Mesenchymal stem cell (in vitro differentiated cells and primary cell): ENCODE measurements around the gene KRT6C.

Experiments used
- DNase-seq: peaks from one replicate; pipeline ENCODE4 v3.0.0-alpha.2; 2013
- H2AFZ ChIP-seq: one replicate; pipeline ENCODE4 v1.6.1; 2013; ENCODE audit warnings: low read depth, mild to moderate bottlenecking, control low read depth, inconsistent platforms, low read length, moderate library complexity
- H2AK5ac ChIP-seq: 2 replicates; pipeline ENCODE4 v1.6.1; 2013; ENCODE audit warnings: low read length, moderate library complexity, mild to moderate bottlenecking, inconsistent platforms; ENCODE audit not compliant: severe bottlenecking
- H2BK120ac ChIP-seq: one replicate; pipeline ENCODE4 v1.6.1; 2013; ENCODE audit warnings: low read depth, mild to moderate bottlenecking, inconsistent platforms, low read length, moderate library complexity
- H2BK12ac ChIP-seq, 2 experiments: one replicate each; pipeline ENCODE4 v1.6.1; 2013; ENCODE audit warnings: inconsistent platforms in 2 of 2, low read length in 2 of 2, mild to moderate bottlenecking in 2 of 2, moderate library complexity in 2 of 2, control low read depth in 1 of 2
- H2BK15ac ChIP-seq: one replicate; pipeline ENCODE4 v1.6.1; 2013; ENCODE audit warnings: mild to moderate bottlenecking, low read depth, inconsistent platforms; ENCODE audit not compliant: poor library complexity, severe bottlenecking
- H2BK5ac ChIP-seq: 2 replicates; pipeline ENCODE4 v1.6.1; 2013; ENCODE audit warnings: low read depth, mild to moderate bottlenecking, low read length, control low read depth, inconsistent platforms; ENCODE audit not compliant: poor library complexity, severe bottlenecking
- H3K14ac ChIP-seq, 2 experiments: one replicate each; pipeline ENCODE4 v1.6.1; 2013; ENCODE audit warnings: inconsistent platforms in 2 of 2, low read length in 2 of 2, control low read depth in 1 of 2, mild to moderate bottlenecking in 1 of 2, moderate library complexity in 1 of 2
- H3K18ac ChIP-seq, 2 experiments: one replicate each; pipeline ENCODE4 v1.6.1; 2013; ENCODE audit warnings: inconsistent platforms in 2 of 2, low read length in 2 of 2, control low read depth in 1 of 2, low read depth in 1 of 2, mild to moderate bottlenecking in 1 of 2
- H3K23ac ChIP-seq, 2 experiments: one replicate each; pipeline ENCODE4 v1.6.1; 2013; ENCODE audit warnings: inconsistent platforms in 2 of 2, low read length in 2 of 2, mild to moderate bottlenecking in 2 of 2, moderate library complexity in 2 of 2, control low read depth in 1 of 2
- H3K27ac ChIP-seq: 2 replicates; pipeline ENCODE4 v1.5.1; 2013; ENCODE audit warnings: mild to moderate bottlenecking, moderate library complexity, low read length, control low read depth, inconsistent platforms; ENCODE audit not compliant: poor library complexity, severe bottlenecking
- H3K27me3 ChIP-seq, 2 experiments: 2 replicates each; pipeline versions ENCODE4 v1.6.1 to v1.7.0; 2013; ENCODE audit warnings: low read length in 2 of 2, mild to moderate bottlenecking in 2 of 2, moderate library complexity in 2 of 2, control low read depth in 1 of 2, inconsistent platforms in 1 of 2; ENCODE audit not compliant: control insufficient read depth in 1 of 2, insufficient read depth in 1 of 2
- H3K36me3 ChIP-seq, 2 experiments: 2 replicates each; pipeline versions ENCODE4 v1.6.1 to v1.7.0; 2013; ENCODE audit warnings: low read length in 2 of 2, control low read depth in 1 of 2, inconsistent platforms in 1 of 2, low read depth in 1 of 2, mild to moderate bottlenecking in 1 of 2; ENCODE audit not compliant: insufficient read depth in 2 of 2, control insufficient read depth in 1 of 2
- H3K4ac ChIP-seq, 2 experiments: one replicate each; pipeline ENCODE4 v1.6.1; 2013; ENCODE audit warnings: inconsistent platforms in 2 of 2, low read length in 2 of 2, mild to moderate bottlenecking in 2 of 2, moderate library complexity in 2 of 2, control low read depth in 1 of 2, low read depth in 1 of 2
- H3K4me1 ChIP-seq: 2 replicates; pipeline ENCODE4 v1.6.1; 2013; ENCODE audit warnings: low read depth, low read length, control low read depth; ENCODE audit not compliant: control insufficient read depth, insufficient read depth
- H3K4me2 ChIP-seq: 2 replicates; pipeline ENCODE4 v1.6.1; 2013; ENCODE audit warnings: low read length, mild to moderate bottlenecking, inconsistent platforms; ENCODE audit not compliant: poor library complexity, severe bottlenecking
- H3K4me3 ChIP-seq, 2 experiments: 2 replicates each; pipeline versions ENCODE4 v1.5.1 to v1.7.0; 2013; ENCODE audit warnings: low read length in 2 of 2, mild to moderate bottlenecking in 2 of 2, control low read depth in 1 of 2, low read depth in 1 of 2; ENCODE audit not compliant: insufficient read depth in 1 of 2
- H3K79me1 ChIP-seq: replicated peaks from 2 replicates; pipeline ENCODE4 v1.6.1; 2013; ENCODE audit warnings: mild to moderate bottlenecking, control low read depth, low read length, inconsistent platforms; ENCODE audit not compliant: poor library complexity, severe bottlenecking
- H3K9ac ChIP-seq: 2 replicates; pipeline ENCODE4 v1.7.0; 2013; ENCODE audit warnings: mild to moderate bottlenecking, low read length, moderate library complexity
- H3K9me3 ChIP-seq: 2 replicates; pipeline ENCODE4 v1.7.0; 2013; ENCODE audit warnings: mild to moderate bottlenecking, low read length; ENCODE audit not compliant: control insufficient read depth
- H4K8ac ChIP-seq: one replicate; pipeline ENCODE4 v1.6.1; 2013; ENCODE audit warnings: inconsistent platforms, mild to moderate bottlenecking, low read length, moderate library complexity
- H4K91ac ChIP-seq: one replicate; pipeline ENCODE4 v1.6.1; 2013; ENCODE audit warnings: mild to moderate bottlenecking, low read length, inconsistent platforms
- WGBS: methylation state at CpG from one replicate; pipeline ENCODE4 v1.1.7; 2013; ENCODE audit warnings: mixed read lengths; 5-methylcytosine and 5-hydroxymethylcytosine counted together

KRT6C gene

DNA sequence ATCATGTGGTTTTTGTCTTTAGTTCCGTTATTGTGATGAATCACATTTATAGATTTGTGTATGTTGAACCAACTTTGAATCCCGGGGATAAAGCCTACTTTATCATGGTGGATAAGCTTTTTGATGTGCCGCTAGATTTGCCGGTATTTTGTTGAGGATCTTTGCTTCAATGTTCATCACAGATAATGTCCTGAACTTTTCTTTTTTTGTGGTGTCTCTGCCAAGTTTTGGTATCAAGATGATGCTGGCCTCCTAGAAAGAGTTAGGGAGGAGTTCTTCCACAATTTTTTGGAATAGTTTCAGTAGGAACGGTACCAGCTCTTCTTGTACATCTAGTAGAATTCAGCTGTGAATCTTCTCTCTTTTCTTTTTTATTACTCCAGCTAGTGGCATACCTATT lies 14.7 kb downstream of the KRT6C start:
- no peaks in the 10 kb centered on the region for H3K4me1 ChIP-seq
- no peak overlapping the region for H2BK15ac ChIP-seq
- no peak for DNase-seq
- H2BK12ac ChIP-seq: no peak overlapping the region
- no peak overlapping the region for H4K91ac ChIP-seq
- H3K27me3 ChIP-seq: peaks cover 0 to 33% of the 10 kb centered on the region in 2 experiments
- H3K23ac ChIP-seq: no peak overlapping the region
- H2AK5ac ChIP-seq: no peak overlapping the region
- whole genome bisulfite sequencing: 86% methylated on average over 5 of the region's 5 CpGs
- no peak overlapping the region for H4K8ac ChIP-seq
- H3K79me1 ChIP-seq: no peaks in the 10 kb centered on the region
- H3K27ac ChIP-seq: no peak overlapping the region
- H2BK5ac ChIP-seq: no peak overlapping the region
- no peak overlapping the region for H3K9ac ChIP-seq
- H3K4me3 ChIP-seq: no peak overlapping the region
- H3K9me3 ChIP-seq: no peaks in the 10 kb centered on the region
- H3K14ac ChIP-seq: no peak overlapping the region
- H3K18ac ChIP-seq: no peak overlapping the region
- no peak overlapping the region for H2BK120ac ChIP-seq
- H3K4ac ChIP-seq: no peak overlapping the region
- no peak overlapping the region for H3K4me2 ChIP-seq
- H3K36me3 ChIP-seq: no peaks in the 10 kb centered on the region
- no peak overlapping the region for H2AFZ ChIP-seq

DNA sequence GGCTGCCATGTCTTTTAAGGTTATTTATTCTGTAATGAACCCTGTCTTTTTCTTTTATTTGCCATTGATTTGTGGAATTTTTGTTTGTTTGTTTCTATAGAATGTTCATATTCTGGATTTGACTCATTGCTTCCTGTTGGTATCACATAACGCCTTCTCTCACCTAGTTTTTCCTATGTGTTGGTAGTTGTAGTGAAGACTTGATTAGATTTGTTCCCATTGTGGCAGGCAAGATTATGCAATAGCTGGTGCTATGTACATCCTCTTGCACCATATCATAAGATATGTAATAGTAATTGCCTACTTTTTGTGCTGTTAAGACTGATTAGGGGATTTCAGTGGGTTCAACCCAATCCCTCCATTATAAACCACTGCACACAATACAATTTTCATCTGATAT lies 17.8 kb downstream of the KRT6C start:
- no peak overlapping the region for H2BK120ac ChIP-seq
- H3K9ac ChIP-seq: no peak overlapping the region
- no peak overlapping the region for H2BK5ac ChIP-seq
- H3K36me3 ChIP-seq: no peaks in the 10 kb centered on the region
- H3K4me2 ChIP-seq: no peak overlapping the region
- H3K9me3 ChIP-seq: no peaks in the 10 kb centered on the region
- H3K27ac ChIP-seq: no peak overlapping the region
- no peak overlapping the region for H4K8ac ChIP-seq
- WGBS: no CpG with 5 or more reads among the region's 1 CpG
- H2AK5ac ChIP-seq: no peak overlapping the region
- H2AFZ ChIP-seq: no peak overlapping the region
- DNase-seq: no peak
- no peaks in the 10 kb centered on the region for H3K4me1 ChIP-seq
- H3K79me1 ChIP-seq: no peaks in the 10 kb centered on the region
- H3K18ac ChIP-seq: no peak overlapping the region
- H3K4me3 ChIP-seq: no peak overlapping the region
- H2BK15ac ChIP-seq: no peak overlapping the region
- no peak overlapping the region for H3K23ac ChIP-seq
- no peak overlapping the region for H3K14ac ChIP-seq
- no peak overlapping the region for H2BK12ac ChIP-seq
- no peak overlapping the region for H4K91ac ChIP-seq
- no peak overlapping the region for H3K4ac ChIP-seq
- H3K27me3 ChIP-seq: peaks cover 0 to 24% of the 10 kb centered on the region in 2 experiments

DNA sequence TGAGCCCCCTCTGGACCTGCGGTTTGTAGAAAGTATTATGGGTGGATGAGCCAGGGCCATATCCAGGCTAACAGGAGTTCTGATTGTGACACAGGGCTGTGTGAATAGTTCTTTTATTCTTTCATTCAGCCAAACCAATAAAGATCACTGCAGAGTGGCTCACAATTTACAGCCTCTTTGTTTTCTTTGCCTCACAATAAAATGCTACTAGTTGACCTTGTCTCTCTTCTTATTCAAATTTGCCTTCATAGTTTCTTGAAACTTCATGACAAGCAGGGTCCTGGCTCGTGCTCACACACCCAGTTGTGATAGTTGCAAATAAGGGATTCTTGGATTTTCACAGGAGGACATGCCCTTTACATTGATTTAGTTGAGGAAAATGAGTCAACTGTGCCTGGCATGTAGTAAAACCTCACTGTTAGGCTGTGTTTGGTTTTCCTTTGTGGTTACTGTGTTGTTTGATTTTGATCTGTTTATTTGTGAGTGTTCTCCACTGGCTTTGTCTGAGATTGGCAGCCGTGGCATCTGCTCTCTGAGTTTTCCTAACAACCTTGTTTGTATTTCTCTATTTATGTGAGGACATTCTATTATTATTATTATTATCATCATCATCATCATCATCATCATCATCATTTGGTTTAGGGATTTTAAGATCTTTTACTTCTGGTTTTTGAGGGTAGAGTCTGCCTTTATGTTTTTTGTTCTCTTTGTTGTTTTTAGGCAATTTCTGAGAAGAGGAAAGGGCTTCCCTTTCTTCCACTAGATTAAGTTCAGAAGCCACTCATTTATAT lies 19.0 kb downstream of the KRT6C start:
- Histone ChIP-seq H2BK5ac (no peak overlapping the region), H3K14ac (no peak overlapping the region), H3K18ac (no peak overlapping the region), H3K27me3 (peaks cover 4 to 20% of the 10 kb centered on the region in 2 experiments), H2BK120ac (no peak overlapping the region), H2AK5ac (no peak overlapping the region), H2AFZ (no peak overlapping the region), H3K27ac (no peak overlapping the region), H3K9me3 (no peaks in the 10 kb centered on the region), H3K4ac (no peak overlapping the region), H3K9ac (no peak overlapping the region), H3K4me1 (no peaks in the 10 kb centered on the region), H4K91ac (no peak overlapping the region), H4K8ac (no peak overlapping the region), H3K4me3 (no peak overlapping the region), H3K79me1 (no peaks in the 10 kb centered on the region), H2BK15ac (no peak overlapping the region), H3K23ac (no peak overlapping the region), H3K36me3 (no peaks in the 10 kb centered on the region), H3K4me2 (no peak overlapping the region), H2BK12ac (no peak overlapping the region)
- no peak for DNase-seq
- WGBS: 52% methylated on average over 2 of the region's 3 CpGs

DNA sequence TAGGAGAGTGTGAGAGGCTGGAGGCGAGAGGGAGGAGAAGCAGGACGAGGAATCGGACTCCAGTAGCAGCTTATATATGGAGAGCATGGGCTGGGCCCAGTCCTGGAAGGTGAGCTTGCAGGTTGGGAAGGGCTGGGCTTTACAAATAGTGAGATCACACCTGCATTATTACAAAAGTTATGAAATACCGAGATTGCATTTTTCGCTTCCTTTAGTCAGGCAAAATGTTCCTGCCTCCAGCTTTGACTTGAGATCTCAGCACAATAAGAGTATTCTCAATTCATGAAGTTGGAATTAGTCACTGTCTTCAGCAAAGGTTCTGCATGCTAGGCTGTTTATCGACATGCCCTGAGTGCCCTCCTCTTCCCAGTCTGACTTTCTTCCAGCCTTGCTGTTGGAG lies 21.5 kb downstream of the KRT6C start, which contains the start of gene KRT6B:
Gene KRT6B, minus strand, starts transcription at position 46 of the 400 bp plus-strand sequence. CDS start 68 bp downstream, outside the sequence.
- no peaks in the 10 kb centered on the region for H3K9me3 ChIP-seq
- no peak within 1 kb of the TSS for H3K18ac ChIP-seq
- no peak within 1 kb of the TSS for H2BK12ac ChIP-seq
- no peak within 1 kb of the TSS for H2AFZ ChIP-seq
- no peak for DNase-seq
- no peak within 1 kb of the TSS for H3K14ac ChIP-seq
- no peak within 1 kb of the TSS for H2AK5ac ChIP-seq
- H2BK5ac ChIP-seq: no peak within 1 kb of the TSS
- H3K23ac ChIP-seq: no peak within 1 kb of the TSS
- no peaks in the 10 kb centered on the region for H3K79me1 ChIP-seq
- H3K4me1 ChIP-seq: no peaks in the 10 kb centered on the region
- H3K9ac ChIP-seq: no peak within 1 kb of the TSS
- no peak within 1 kb of the TSS for H2BK15ac ChIP-seq
- H3K4me3 ChIP-seq: no peak within 1 kb of the TSS
- peaks cover 4 to 39% of the 10 kb centered on the region in 2 experiments for H3K27me3 ChIP-seq
- no peak within 1 kb of the TSS for H3K4me2 ChIP-seq
- no peak within 1 kb of the TSS for H4K91ac ChIP-seq
- WGBS: 84% methylated on average over 6 of the region's 6 CpGs
- H3K36me3 ChIP-seq: no peaks in the 10 kb centered on the region
- no peak within 1 kb of the TSS for H2BK120ac ChIP-seq
- no peak within 1 kb of the TSS for H3K4ac ChIP-seq
- H4K8ac ChIP-seq: no peak within 1 kb of the TSS
- H3K27ac ChIP-seq: no peak within 1 kb of the TSS
